HG03558 (cell line): ENCODE results near the gene ZNF555.
A peak's percentile ranks its signal among the peaks of the same experiment; 100 is the strongest.
"Not testable (repeated sequence)": the region's sequence is repeated elsewhere in the genome, so short reads cannot be mapped to it uniquely, and the experiment has no call there.

ENCODE experiments used
- ATAC-seq: cut with Tn5 transposase; IDR thresholded peaks from one replicate; pipeline ENCODE4 v1.9.1; 2021; ENCODE audit warnings: moderate number of reproducible peaks; ENCODE audit not compliant: unreplicated experiment; ENCODE audit errors: extremely low read depth

The ZNF555 gene

GRCh38 chr19:2840794-2841791 lies at the start of gene ZNF555:
Gene ZNF555 (plus strand): TSS chr19:2841475. CDS start chr19:2841573, 98 bp downstream.
- ATAC-seq, result peak; percentile 69

- ATAC-seq, result no peak
These were observed 49.4 kb upstream of the ZNF555 start for GRCh38 chr19:2791876-2792275.

- ATAC-seq, result not testable (repeated sequence)
These were observed 48.6 kb upstream of the ZNF555 start for GRCh38 chr19:2792666-2793065.

- no peak for ATAC-seq
These were observed 48.1 kb upstream of the ZNF555 start for GRCh38 chr19:2793126-2793525.

- ATAC-seq, result no peak
These were observed 47.7 kb upstream of the ZNF555 start for GRCh38 chr19:2793577-2793976.

GRCh38 chr19:2795827-2796658 lies 45.2 kb upstream of the ZNF555 start:
- no peak for ATAC-seq

- ATAC-seq, result no peak
These were observed 44.5 kb upstream of the ZNF555 start for GRCh38 chr19:2796659-2797266.

- ATAC-seq, result no peak
These were observed 44.0 kb upstream of the ZNF555 start for GRCh38 chr19:2797280-2797679.

GRCh38 chr19:2798158-2798685 lies 43.1 kb upstream of the ZNF555 start:
- ATAC-seq, result no peak

- no peak for ATAC-seq
These were observed 42.5 kb upstream of the ZNF555 start for GRCh38 chr19:2798733-2799132.

GRCh38 chr19:2799273-2800020 lies 41.8 kb upstream of the ZNF555 start:
- ATAC-seq, result no peak

- no peak for ATAC-seq
These were observed 40.8 kb upstream of the ZNF555 start for GRCh38 chr19:2800506-2800905.

- ATAC-seq, result no peak
These were observed 38.4 kb upstream of the ZNF555 start for GRCh38 chr19:2802826-2803225.

- no peak for ATAC-seq
These were observed 37.7 kb upstream of the ZNF555 start for GRCh38 chr19:2803486-2804155.

- ATAC-seq, result no peak
These were observed 36.9 kb upstream of the ZNF555 start for GRCh38 chr19:2804156-2805004.

- no peak for ATAC-seq
These were observed 35.9 kb upstream of the ZNF555 start for GRCh38 chr19:2805261-2805900.

GRCh38 chr19:2805991-2806649 lies 35.2 kb upstream of the ZNF555 start:
- no peak for ATAC-seq
